GM12875 (cell line): ENCODE measurements around the gene TAS1R3.
A peak's percentile ranks its signal among the peaks of the same experiment; 100 is the strongest.

Experiments used
- H3K4me3 ChIP-seq: one replicate; pipeline ENCODE4 v1.5.1; 2011; ENCODE audit warnings: low read depth, low read length, control low read depth
- TF ChIP-seq, protein P1 (sequence below): IDR thresholded peaks from 2 replicates; pipeline ENCODE4 v1.5.1; 2011; ENCODE audit warnings: low read depth, mild to moderate bottlenecking, control low read depth, inconsistent platforms, low read length, moderate library complexity, borderline replicate concordance; ENCODE audit not compliant: insufficient read depth

The TAS1R3 gene

DNA sequence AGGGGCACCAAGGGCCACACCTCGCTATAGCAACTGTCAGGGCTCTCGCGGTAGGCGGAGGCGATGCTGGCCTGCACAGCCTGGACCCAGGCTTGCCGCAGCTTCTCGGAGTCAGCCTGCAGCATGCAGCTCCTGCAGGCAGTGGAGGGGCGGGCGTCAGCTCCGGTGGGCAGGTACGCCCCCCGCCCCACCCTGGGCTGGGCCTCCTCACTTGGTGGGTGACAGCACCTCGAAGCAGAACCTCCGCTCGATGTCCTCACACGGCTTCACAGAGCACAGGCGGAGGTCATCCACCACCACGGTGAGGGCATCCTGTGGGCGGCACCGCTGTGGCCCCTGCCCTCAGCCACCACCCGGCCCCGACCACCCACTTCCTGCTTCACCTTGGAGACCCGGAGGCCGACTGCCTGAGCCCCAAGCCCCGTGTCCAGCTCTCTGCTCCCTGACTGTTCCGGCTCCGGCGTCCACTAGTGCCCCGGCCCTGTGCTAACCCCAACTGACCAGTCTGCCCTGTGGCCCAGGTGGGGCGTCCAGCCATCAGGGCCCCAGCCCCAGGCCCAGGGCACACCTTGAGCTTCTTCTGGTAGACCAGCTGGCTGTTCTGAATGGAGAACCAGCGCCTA, 33.2 kb upstream of the TAS1R3 start:
- TF ChIP-seq, protein P1, sequence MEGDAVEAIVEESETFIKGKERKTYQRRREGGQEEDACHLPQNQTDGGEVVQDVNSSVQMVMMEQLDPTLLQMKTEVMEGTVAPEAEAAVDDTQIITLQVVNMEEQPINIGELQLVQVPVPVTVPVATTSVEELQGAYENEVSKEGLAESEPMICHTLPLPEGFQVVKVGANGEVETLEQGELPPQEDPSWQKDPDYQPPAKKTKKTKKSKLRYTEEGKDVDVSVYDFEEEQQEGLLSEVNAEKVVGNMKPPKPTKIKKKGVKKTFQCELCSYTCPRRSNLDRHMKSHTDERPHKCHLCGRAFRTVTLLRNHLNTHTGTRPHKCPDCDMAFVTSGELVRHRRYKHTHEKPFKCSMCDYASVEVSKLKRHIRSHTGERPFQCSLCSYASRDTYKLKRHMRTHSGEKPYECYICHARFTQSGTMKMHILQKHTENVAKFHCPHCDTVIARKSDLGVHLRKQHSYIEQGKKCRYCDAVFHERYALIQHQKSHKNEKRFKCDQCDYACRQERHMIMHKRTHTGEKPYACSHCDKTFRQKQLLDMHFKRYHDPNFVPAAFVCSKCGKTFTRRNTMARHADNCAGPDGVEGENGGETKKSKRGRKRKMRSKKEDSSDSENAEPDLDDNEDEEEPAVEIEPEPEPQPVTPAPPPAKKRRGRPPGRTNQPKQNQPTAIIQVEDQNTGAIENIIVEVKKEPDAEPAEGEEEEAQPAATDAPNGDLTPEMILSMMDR = no peak
- no peak overlapping the region for H3K4me3 ChIP-seq

DNA sequence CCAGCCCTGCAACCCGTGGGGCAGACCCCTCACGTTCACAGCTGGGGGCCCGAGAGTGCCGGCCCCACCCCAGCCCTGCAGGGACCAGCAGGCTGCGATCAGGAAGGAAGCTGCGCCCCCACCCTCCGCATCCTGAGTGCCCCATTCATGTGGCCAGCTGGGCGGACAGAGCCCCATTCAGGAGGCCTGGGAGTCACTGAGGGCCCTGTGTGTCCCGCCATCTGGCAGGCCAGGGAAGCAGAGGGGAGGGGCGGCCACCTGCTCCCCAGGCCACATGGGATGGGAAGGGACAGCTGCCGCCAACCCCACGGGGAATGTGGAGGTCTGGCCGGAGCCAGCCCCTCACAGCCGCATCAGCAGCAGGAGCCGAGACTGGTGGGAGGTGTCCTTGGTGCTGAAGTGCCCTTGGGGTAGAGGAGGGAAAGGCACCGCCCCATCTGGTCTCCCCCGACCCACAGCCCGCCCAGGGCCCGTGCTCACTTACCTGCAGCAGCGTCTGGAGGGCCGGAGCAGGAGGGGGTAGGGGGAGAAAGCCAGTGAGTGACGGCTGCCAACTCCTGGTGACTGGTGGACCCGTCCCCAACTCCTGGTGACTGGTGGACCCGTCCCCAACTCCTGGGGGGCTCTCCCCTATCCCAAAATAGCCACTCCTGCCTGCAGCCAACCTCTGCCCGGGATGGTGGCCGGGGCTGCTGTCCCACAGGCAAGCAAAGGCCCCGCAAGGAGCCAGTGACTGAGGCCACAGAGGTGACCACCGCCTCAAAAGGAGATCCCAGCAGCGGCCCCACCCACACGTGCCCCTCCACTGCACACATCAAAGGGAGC, 32.0 kb upstream of the TAS1R3 start:
- H3K4me3 ChIP-seq = no peak overlapping the region
- TF ChIP-seq, protein P1 = no peak

DNA sequence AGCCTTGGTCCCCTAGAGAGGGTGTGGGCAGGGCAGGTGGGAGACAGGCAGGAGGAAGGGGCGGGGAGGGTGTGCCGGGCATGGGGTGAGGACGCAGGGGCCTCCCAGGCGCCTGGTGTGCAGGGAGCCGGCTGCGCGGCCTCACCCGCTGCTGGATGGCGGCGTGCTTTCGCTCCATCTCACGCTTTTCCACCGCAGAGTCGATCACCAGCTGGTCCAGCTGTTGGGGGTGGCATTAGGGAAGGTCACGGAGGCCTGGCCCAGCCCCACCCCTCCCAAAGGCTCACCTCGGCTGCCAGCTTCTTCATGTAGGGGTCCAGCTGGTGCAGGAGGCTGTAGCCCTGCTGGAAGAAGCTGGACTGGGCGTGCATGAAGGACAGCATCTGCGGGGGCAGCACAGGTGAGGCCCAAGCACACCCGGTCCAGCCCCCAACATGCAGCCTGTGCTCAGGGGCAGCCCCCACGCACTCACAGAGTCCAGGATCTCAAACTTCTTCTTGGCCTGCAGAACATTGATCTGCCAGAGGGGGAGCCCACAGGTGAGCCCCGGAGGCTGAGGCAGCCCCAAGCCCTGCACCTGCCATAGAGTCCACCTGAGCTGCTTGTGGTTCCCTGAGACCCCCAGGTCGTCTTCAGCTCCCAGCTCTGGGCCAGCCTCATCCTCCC, 31.3 kb upstream of the TAS1R3 start:
- TF ChIP-seq, protein P1 = peak; percentile 80
- no peak overlapping the region for H3K4me3 ChIP-seq

DNA sequence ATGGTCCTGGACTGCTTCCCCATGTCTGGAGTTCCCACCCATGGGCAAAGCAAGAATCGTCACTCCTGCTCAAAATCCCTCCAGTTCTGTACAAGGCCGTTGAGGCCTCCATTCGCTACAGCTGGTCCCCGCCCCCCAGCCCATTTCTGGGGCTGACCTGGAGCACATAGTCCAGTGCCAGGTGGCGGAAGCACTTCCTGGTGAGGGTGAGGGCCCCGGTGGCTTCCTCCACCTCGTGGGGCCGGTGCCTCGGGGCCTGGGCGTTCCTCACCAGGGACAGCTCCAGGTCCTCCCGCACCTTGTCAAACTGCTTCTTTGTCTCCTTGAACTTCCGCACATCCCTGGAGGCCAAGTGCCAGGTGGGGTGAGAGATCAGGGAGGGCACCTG, 30.7 kb upstream of the TAS1R3 start:
- no peak overlapping the region for H3K4me3 ChIP-seq
- TF ChIP-seq, protein P1 = no peak

DNA sequence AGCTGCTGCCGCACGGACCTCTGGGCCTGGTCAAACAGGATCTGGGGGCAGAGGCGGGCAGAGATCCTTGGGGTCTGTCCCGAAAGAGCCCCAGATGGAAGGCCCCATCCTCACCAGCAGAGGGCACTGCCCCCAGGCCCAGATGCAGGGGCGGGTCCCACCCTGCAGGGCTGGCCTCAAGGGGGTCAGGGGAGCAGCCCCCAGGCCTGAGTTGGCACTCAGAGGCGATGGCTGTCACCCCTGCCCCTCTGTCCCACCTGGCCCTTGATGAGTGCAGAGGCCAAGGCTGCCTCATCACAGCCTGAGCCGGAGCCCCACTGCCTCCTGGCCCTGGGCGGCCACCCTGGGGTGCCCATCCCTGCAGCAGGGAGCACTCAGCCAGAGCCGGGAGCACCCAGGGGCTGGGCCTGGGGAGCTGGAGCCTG, 29.1 kb upstream of the TAS1R3 start:
- H3K4me3 ChIP-seq = no peak overlapping the region
- TF ChIP-seq, protein P1 = peak; percentile 63

DNA sequence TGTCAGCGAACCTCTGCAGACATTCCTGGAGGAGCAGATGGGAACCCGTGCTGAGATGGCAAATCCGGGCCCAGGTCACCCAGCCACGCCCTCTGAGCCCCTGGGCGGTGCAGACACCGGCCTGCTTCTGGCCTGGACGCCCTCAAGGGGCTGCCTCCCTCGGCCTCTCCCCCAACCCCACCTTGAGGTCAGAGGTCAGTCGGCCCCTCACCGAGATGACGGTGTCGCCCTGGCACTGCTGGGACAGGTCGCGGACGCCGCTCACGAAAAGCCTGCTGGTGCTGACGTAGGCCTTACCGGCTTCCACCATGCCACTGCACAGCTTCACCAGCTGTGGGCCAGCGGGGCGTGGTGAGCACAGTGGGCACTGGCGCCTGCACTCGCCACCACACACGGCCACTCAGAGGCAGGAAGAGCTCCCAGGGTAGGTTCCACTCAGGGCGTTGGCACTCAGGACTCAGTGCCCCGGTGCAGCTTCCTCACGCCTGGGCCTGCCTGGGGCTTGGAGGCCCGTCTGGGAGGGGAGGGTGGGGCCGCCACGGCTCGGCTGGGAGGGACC, 28.1 kb upstream of the TAS1R3 start:
- TF ChIP-seq, protein P1 = no peak
- H3K4me3 ChIP-seq = no peak overlapping the region
